ENCODE results near the gene MACF1.
A peak's percentile ranks its signal among the peaks of the same experiment; 100 is the strongest.

The MACF1 gene

GRCh38 chr1:39266269-39266668 is 61.8 kb downstream of the MACF1 start:
- peak in 1 of 2 experiments; percentile 13 for DNase-seq

- no peak for DNase-seq
These were observed 62.3 kb downstream of the MACF1 start for GRCh38 chr1:39266792-39267191.

- peak; percentile 56 to 89 for DNase-seq
These were observed 63.7 kb downstream of the MACF1 start for GRCh38 chr1:39268112-39268581.

GRCh38 chr1:39268906-39269305 is 64.4 kb downstream of the MACF1 start:
- DNase-seq: peak in 1 of 2 experiments; percentile 19

GRCh38 chr1:39269349-39269748 is 64.9 kb downstream of the MACF1 start:
- no peak for DNase-seq

- DNase-seq: peak in 1 of 2 experiments; percentile 19
These were observed 65.4 kb downstream of the MACF1 start for GRCh38 chr1:39269791-39270342.

- DNase-seq: no peak
These were observed 65.9 kb downstream of the MACF1 start for GRCh38 chr1:39270368-39270767.

- DNase-seq: peak; percentile 47 to 76
These were observed 67.7 kb downstream of the MACF1 start for GRCh38 chr1:39272027-39272797.

- DNase-seq: no peak
These were observed 68.4 kb downstream of the MACF1 start for GRCh38 chr1:39272798-39273469.

GRCh38 chr1:39275836-39276507 is 71.5 kb downstream of the MACF1 start:
- DNase-seq: no peak

- no peak for DNase-seq
These were observed 73.4 kb downstream of the MACF1 start for GRCh38 chr1:39277879-39278278.

- DNase-seq: no peak
These were observed 78.2 kb downstream of the MACF1 start for GRCh38 chr1:39282537-39283216.

GRCh38 chr1:39283858-39284257 is 79.4 kb downstream of the MACF1 start:
- DNase-seq: no peak

GRCh38 chr1:39287541-39287940 is 83.0 kb downstream of the MACF1 start:
- no peak for DNase-seq

GRCh38 chr1:39288735-39289465 is 84.4 kb downstream of the MACF1 start:
- DNase-seq: no peak

- no peak for DNase-seq
These were observed 87.9 kb downstream of the MACF1 start for GRCh38 chr1:39292401-39292800.

GRCh38 chr1:39293375-39294070 is 89.0 kb downstream of the MACF1 start:
- DNase-seq: no peak

- DNase-seq: no peak
These were observed 90.0 kb downstream of the MACF1 start for GRCh38 chr1:39294531-39294930.

- no peak for DNase-seq
These were observed 91.4 kb downstream of the MACF1 start for GRCh38 chr1:39295901-39296300.

- DNase-seq: no peak
These were observed 93.1 kb downstream of the MACF1 start for GRCh38 chr1:39297551-39297950.

GRCh38 chr1:39301606-39302005 is 97.1 kb downstream of the MACF1 start:
- DNase-seq: no peak

Measured in NCI-H2081 (cell line).